ENCODE data around the gene ELL3.
"Not testable (repeated sequence)": the region's sequence is repeated elsewhere in the genome, so short reads cannot be mapped to it uniquely, and the experiment has no call there.

The ELL3 gene

GRCh38 chr15:43735416-43735815 lies 41.4 kb downstream of the ELL3 start:
- Histone ChIP-seq H3K27me3 (ENCODE audit: insufficient read depth, low read length, poor library complexity) (no peaks in the 10 kb centered on the region), H3K9me3 (ENCODE audit: insufficient read depth, low read length, severe bottlenecking) (no peaks in the 10 kb centered on the region), H3K27ac (ENCODE audit: low read length) (no peak overlapping the region), H3K4me3 (ENCODE audit: low read depth in 1 of 2, low read length in 2 of 2) (no peak overlapping the region), H2AFZ (ENCODE audit: low read depth, low read length) (no peak overlapping the region; the same call in 1 of the 2 replicates), H3K4me2 (ENCODE audit: insufficient read depth, low read length) (no peak overlapping the region), H3K9ac (ENCODE audit: low read depth, low read length) (no peak overlapping the region), H3K36me3 (ENCODE audit: insufficient read depth, low read length) (no peaks in the 10 kb centered on the region), H3K79me2 (ENCODE audit: insufficient read depth, low read length) (no peaks in the 10 kb centered on the region), H4K20me1 (ENCODE audit: insufficient read depth, low read length) (no peaks in the 10 kb centered on the region), H3K4me1 (ENCODE audit: insufficient read depth, low read length) (no peaks in the 10 kb centered on the region)
- DNase-seq, result no peak
- ATAC-seq (ENCODE audit: insufficient read depth, low read depth), result no peak
- TF ChIP-seq CTCF (IDR thresholded peaks at IDR 0.05; ENCODE audit: borderline replicate concordance, extremely low read depth, low read length, poor library complexity, severe bottlenecking) (no peak), EZH2 (IDR thresholded peaks at IDR 0.05; ENCODE audit: borderline replicate concordance, low read depth, low read length, severe bottlenecking) (no peak)

GRCh38 chr15:43728053-43728725 lies 48.6 kb downstream of the ELL3 start:
- not testable (repeated sequence) for H4K20me1 ChIP-seq (ENCODE audit: insufficient read depth, low read length); H2AFZ ChIP-seq (ENCODE audit: low read depth, low read length); ATAC-seq (ENCODE audit: insufficient read depth, low read depth); H3K9ac ChIP-seq (ENCODE audit: low read depth, low read length); H3K36me3 ChIP-seq (ENCODE audit: insufficient read depth, low read length); H3K4me1 ChIP-seq (ENCODE audit: insufficient read depth, low read length); DNase-seq; H3K4me3 ChIP-seq (ENCODE audit: low read depth in 1 of 2, low read length in 2 of 2); H3K27ac ChIP-seq (ENCODE audit: low read length); H3K79me2 ChIP-seq (ENCODE audit: insufficient read depth, low read length); H3K27me3 ChIP-seq (ENCODE audit: insufficient read depth, low read length, poor library complexity); H3K4me2 ChIP-seq (ENCODE audit: insufficient read depth, low read length); H3K9me3 ChIP-seq (ENCODE audit: insufficient read depth, low read length, severe bottlenecking)

- not testable (repeated sequence) for H3K27me3 ChIP-seq (ENCODE audit: insufficient read depth, low read length, poor library complexity); H3K4me1 ChIP-seq (ENCODE audit: insufficient read depth, low read length); H2AFZ ChIP-seq (ENCODE audit: low read depth, low read length); H3K4me3 ChIP-seq (ENCODE audit: low read depth in 1 of 2, low read length in 2 of 2); ATAC-seq (ENCODE audit: insufficient read depth, low read depth); DNase-seq; H3K36me3 ChIP-seq (ENCODE audit: insufficient read depth, low read length); H3K9me3 ChIP-seq (ENCODE audit: insufficient read depth, low read length, severe bottlenecking); H3K9ac ChIP-seq (ENCODE audit: low read depth, low read length); H3K27ac ChIP-seq (ENCODE audit: low read length); H4K20me1 ChIP-seq (ENCODE audit: insufficient read depth, low read length); H3K4me2 ChIP-seq (ENCODE audit: insufficient read depth, low read length); H3K79me2 ChIP-seq (ENCODE audit: insufficient read depth, low read length)
Measured at GRCh38 chr15:43726306-43726705, 50.5 kb downstream of the ELL3 start.

- Histone ChIP-seq H2AFZ (ENCODE audit: low read depth, low read length) (no peak overlapping the region), H3K4me1 (ENCODE audit: insufficient read depth, low read length) (no peaks in the 10 kb centered on the region), H3K36me3 (ENCODE audit: insufficient read depth, low read length) (no peaks in the 10 kb centered on the region), H3K9me3 (ENCODE audit: insufficient read depth, low read length, severe bottlenecking) (no peaks in the 10 kb centered on the region), H3K4me3 (ENCODE audit: low read depth in 1 of 2, low read length in 2 of 2) (no peak overlapping the region), H3K79me2 (ENCODE audit: insufficient read depth, low read length) (no peaks in the 10 kb centered on the region), H4K20me1 (ENCODE audit: insufficient read depth, low read length) (no peaks in the 10 kb centered on the region), H3K27ac (ENCODE audit: low read length) (no peak overlapping the region), H3K9ac (ENCODE audit: low read depth, low read length) (no peak overlapping the region), H3K27me3 (ENCODE audit: insufficient read depth, low read length, poor library complexity) (no peaks in the 10 kb centered on the region), H3K4me2 (ENCODE audit: insufficient read depth, low read length) (no peak overlapping the region)
- TF ChIP-seq CTCF (IDR thresholded peaks at IDR 0.05; ENCODE audit: borderline replicate concordance, extremely low read depth, low read length, poor library complexity, severe bottlenecking) (no peak), EZH2 (IDR thresholded peaks at IDR 0.05; ENCODE audit: borderline replicate concordance, low read depth, low read length, severe bottlenecking) (no peak)
- DNase-seq, result no peak
- no peak for ATAC-seq (ENCODE audit: insufficient read depth, low read depth)
Measured at GRCh38 chr15:43723151-43723550, 53.6 kb downstream of the ELL3 start.
